GM19025 (cell line): ENCODE results near the gene KLHL33.
"Not testable (repeated sequence)": the region's sequence is repeated elsewhere in the genome, so short reads cannot be mapped to it uniquely, and the experiment has no call there.

Source experiments
- ATAC-seq: cut with Tn5 transposase; IDR thresholded peaks from one replicate; pipeline ENCODE4 v1.9.1; 2021; ENCODE audit warnings: mild to moderate bottlenecking, low read depth, moderate library complexity; ENCODE audit not compliant: unreplicated experiment

Gene KLHL33

DNA sequence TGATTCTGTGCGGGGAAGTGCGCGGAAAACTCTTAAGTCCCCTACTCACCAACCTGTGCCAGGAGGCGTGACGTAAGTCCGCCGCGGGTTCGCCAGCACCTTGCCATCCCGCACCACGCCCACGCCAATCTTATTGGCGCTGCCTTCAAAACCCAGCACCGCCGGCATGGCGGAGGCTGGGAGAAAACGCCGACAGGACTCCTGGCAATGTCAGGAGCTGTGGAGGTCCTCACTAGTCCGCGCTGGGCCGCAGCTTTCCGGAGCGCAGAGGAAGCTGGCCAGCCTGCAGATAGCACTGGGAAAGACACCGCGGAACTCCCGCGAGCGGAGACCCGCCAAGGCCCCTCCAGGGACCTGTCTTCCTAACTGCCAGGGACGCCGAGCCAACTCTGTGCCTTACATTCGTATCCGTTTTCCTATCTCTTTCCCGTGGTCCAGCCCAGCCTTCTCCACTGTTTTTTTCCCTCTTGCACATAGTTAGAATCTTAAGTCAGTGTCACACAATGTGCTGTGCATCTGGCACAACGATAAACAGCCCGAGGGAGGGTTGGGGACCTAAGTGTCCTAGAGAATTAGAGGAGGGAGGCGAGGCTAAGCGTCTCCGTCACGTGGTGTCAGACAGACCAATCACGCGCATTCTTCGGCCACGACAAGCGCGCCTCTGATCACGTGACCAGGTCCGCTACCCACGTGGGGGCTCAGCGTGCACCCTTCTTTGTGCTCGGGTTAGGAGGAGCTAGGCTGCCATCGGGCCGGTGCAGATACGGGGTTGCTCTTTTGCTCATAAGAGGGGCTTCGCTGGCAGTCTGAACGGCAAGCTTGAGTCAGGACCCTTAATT, 18.8 kb upstream of the KLHL33 start, which contains the start of the genes APEX1 and OSGEP:
APEX1 (plus strand) TSS at position 711 of the 839 bp plus-strand sequence. CDS start 420 bp downstream, outside the sequence.
OSGEP (minus strand) TSS at position 297 of the 839 bp plus-strand sequence; CDS start at position 168, 129 bp downstream.
- peak; percentile 83 for ATAC-seq

GRCh38 chr14:20452831-20453230, 16.9 kb upstream of the KLHL33 start:
- not testable (repeated sequence) for ATAC-seq

DNA sequence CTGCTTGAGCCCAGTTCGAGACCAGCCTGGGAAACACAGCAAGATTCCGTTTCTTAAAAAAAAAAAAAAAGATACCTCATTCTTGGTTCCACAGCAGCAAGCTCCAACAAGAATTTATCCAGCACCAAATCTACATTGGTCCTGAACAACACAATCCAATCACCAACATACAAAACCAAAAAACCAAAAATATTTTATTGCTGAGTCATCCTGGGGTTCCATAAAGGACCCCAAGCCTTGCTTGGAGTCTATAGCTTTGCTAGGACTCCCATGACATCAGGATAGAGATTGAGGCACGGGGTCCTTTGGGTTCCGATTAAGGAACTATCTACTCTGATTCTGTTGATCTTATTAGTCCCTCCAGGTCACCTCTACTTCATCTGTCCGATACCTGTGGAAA, 10.9 kb upstream of the KLHL33 start:
- ATAC-seq = no peak

- ATAC-seq = not testable (repeated sequence)
These were observed 7.7 kb upstream of the KLHL33 start for GRCh38 chr14:20443650-20444049.

- no peak for ATAC-seq
These were observed 5.5 kb upstream of the KLHL33 start for GRCh38 chr14:20441461-20441860.

DNA sequence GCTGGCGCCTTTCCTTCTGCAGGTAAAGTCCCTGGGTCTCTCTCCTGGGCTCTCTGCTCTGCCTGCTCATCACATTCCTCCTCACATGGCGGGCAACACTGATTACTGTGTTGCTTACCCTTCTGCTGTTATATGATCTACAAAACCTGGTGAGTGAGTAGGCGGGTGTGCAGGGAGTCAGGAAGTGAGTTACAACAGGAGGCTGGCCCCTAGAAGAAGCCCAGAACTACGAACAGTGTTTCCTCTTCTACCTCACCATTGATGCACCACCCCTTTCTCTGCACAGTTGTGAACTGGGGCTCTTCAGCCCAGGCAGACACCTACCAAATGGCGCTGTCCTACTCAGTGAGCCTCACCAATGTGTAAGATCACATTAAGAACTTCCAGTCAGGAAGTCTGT, 4.9 kb upstream of the KLHL33 start:
- ATAC-seq = no peak

DNA sequence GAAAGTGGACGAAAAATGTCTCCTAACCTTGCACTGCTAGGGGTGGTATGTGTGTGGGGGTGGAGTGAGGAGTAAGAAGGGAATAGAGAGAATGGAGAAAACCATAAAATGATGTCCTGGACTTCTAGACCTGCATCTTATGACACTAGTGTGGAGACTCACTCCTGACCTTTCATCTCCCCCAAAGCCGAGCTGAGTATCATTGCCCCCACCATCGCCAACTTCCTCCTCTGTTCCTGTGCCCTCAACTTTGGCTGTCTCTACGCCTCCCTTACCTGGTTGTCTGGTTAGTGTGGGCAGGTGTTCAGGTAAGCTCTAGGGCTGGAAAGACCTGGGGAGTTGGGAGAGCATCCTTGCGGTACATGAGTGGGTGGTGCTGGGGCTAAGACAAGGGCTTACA, 4.5 kb upstream of the KLHL33 start:
- ATAC-seq = no peak

- no peak for ATAC-seq
These were observed 2.7 kb upstream of the KLHL33 start for GRCh38 chr14:20438664-20439063.

DNA sequence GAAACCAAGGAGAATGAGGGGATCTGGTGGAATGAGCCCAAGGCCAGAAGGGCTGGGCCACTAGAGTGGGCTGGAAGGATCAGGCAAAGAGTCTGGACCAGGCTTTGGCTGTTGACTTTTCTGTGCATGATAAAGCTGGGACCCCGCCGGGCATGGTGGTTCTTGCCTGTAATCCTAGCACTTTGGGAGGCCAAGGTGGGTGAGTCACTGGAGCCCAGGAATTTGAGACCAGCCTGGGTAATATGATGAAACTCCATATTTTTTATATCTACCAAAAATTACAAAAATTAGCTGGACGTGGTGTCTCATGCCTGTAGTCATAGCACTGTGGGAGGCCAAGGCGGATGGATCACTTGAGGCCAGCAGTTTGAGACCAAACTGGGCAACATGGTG, 393 bp upstream of the KLHL33 start:
- no peak for ATAC-seq

GRCh38 chr14:20434701-20435581, 1.0 kb downstream of the KLHL33 start:
- ATAC-seq = no peak

DNA sequence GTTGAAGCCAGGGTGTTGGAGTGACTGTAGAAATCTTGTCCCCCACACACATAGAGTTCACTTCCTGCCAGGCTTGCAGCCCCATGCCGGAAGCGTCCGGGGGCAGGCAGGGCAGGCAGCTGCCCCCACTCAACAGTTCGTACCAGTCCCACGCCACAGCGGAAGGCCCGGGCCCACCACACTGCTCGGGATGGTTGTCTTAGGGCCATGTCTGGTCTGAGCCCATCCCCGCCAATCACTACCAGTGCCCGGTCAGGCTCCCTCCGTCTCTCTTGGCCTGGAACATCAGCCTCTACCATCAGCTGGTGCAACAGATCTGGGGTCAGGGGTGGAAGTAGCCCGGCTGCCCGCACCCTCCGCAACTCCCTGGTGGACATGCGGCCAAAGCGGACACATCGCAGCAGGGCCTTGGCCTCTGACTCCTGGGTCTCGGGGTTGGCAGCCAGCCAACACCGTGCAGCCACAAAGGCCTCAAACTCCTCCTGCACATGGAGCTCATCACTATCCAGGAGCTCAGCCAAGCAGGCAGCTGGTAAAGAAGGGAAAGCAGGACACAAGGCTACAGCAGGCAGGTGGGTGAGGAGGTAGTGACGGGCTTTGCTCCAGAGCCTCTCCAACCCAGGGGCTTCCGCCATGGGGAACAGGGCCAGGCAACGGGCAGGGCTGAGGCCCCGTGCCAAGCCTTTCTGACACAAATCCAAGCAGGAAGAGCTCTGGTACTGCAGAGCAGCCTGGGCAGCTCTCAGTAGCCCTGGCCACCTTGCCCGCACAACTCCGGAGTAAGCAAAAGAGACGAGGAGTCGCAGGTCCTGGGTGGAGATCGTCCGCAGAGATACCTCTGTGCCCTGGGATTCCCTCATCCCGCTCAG, 5.9 kb downstream of the KLHL33 start:
- no peak for ATAC-seq

- ATAC-seq = no peak
These were observed 7.2 kb downstream of the KLHL33 start for GRCh38 chr14:20428802-20429201.

- ATAC-seq = peak; percentile 35
These were observed 8.0 kb downstream of the KLHL33 start for GRCh38 chr14:20428010-20428365.

DNA sequence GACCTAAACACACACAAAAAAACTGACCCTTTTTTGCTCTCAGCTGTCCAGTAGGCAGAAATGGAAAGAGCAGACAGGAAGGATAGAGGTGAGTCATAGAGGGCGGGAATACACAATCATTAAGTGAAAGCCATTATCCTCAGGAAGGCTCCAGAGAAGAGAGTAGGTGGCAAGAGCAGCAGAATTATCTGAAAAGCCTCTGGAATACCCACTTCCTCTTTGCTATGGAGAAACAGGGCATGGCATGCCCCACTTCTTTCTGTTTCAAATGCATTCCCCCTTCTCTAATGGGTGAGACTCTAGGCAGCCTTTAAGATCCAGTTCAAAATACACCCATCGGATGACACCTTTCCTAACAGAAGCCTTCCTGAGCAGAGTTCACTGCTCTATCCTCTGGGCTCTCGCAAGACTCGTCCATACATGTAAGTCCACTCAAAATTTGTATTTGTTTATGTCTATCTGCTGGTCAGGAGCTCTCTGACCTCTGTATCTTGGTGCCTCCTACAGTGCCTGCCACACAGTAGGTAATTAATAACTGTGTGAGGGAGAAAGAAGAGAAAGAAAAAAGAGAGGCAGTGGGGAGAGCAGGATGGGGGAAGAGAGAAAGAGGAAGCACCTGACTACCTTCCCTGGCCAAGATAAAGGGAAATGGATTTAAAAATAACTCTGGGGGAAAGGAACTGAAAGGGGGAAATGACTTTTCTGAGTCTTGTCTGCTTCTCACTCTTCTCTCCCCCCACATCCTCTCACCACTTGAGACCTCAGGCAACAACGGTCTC, 8.5 kb downstream of the KLHL33 start:
- ATAC-seq = peak; percentile 69

- ATAC-seq = no peak
These were observed 11.1 kb downstream of the KLHL33 start for GRCh38 chr14:20424851-20425250.

DNA sequence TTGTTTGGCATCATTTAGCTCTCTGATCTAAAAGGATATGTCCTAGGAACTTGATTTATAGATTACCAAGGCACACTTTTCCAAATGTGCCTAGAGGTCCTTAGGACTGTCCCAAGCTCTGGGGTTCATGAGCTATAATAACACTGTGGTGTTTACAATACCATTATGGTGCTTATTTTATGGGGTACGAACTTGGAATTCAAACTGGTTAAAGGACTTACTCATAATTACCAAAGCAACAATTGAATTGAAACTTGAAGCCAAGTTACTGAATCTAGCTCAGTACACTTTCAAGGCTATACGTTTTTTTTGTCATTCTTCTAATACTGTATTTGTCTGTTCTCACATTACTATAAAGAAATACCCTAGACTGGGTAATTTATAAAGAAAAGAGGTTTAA, 13.1 kb downstream of the KLHL33 start:
- no peak for ATAC-seq

- no peak for ATAC-seq
These were observed 14.7 kb downstream of the KLHL33 start for GRCh38 chr14:20421267-20421666.

GRCh38 chr14:20419419-20419818, 16.5 kb downstream of the KLHL33 start:
- ATAC-seq = no peak

DNA sequence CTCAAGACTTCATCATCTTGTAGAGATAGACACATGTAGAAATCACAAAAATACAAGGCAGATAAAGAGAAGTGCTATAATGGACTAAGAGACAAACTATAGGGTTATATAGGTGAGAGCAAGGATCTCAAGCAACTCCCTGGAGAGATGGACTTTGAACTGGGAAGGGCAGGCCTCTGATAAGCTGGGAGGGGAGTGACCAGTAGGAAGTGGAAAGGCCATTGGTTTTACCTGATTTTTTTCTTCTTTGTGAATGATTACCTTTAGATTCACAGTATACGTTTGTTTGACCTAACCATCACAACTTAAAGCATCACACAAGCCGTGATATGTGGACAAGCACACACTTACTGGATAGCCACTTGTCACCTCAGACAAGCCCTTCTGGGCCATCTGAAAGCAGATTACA, 17.5 kb downstream of the KLHL33 start:
- ATAC-seq = no peak
